Measurements from ENCODE around the gene C1orf21. TPM values are rescaled to one million over a fixed set of nuclear protein-coding genes. Genes with fewer than 3 reads are reported as not detected.
A peak's percentile ranks its signal among the peaks of the same experiment; 100 is the strongest.

C1orf21 gene
- total and polyA plus RNA-seq, 2 donors (not counting 1 experiment from before 2014, with no cell fraction given), result 53.0 to 95.4 TPM

- H3K9ac ChIP-seq (ENCODE audit: insufficient read depth, low read length), result no peak overlapping the region
- no peak overlapping the region for H3K4me3 ChIP-seq (replicated peaks in 1 of 4; ENCODE audit: control extremely low read depth in 1 of 4, insufficient read depth in 1 of 4, low read depth in 3 of 4, low read length in 4 of 4)
- no peak overlapping the region for H3K27ac ChIP-seq (ENCODE audit: insufficient read depth, low read length)
- H3K36me3 ChIP-seq (ENCODE audit: control insufficient read depth, insufficient read depth, low read length), result peaks cover 2% of the 10 kb centered on the region
- no peak overlapping the region for H3K4me2 ChIP-seq (ENCODE audit: extremely low read depth, insufficient read depth, low read length)
- no peaks in the 10 kb centered on the region for H4K20me1 ChIP-seq (ENCODE audit: control insufficient read depth, extremely low read depth, insufficient read depth, low read length)
- TF ChIP-seq CTCF (conservative IDR thresholded peaks at IDR 0.05 in 1 of 2, IDR thresholded peaks at IDR 0.05 in 1 of 2; ENCODE audit: low read depth in 1 of 2, low read length in 2 of 2), result no peak
- TF ChIP-seq EZH2 (IDR thresholded peaks at IDR 0.05; ENCODE audit: low read length, missing control alignments), result no peak
- H3K27me3 ChIP-seq (ENCODE audit: control insufficient read depth, insufficient read depth, low read length), result no peaks in the 10 kb centered on the region
- H3K4me1 ChIP-seq (ENCODE audit: control insufficient read depth, extremely low read depth, insufficient read depth, low read length), result peaks cover 16% of the 10 kb centered on the region
- peaks cover 2% of the 10 kb centered on the region for H3K79me2 ChIP-seq (ENCODE audit: control insufficient read depth, insufficient read depth, low read length)
- no peak overlapping the region for H2AFZ ChIP-seq (ENCODE audit: low read length)
- no peaks in the 10 kb centered on the region for H3K9me3 ChIP-seq (ENCODE audit: control insufficient read depth, insufficient read depth, low read depth, low read length)
- no peak for DNase-seq (ENCODE audit: low read depth in 2 of 2)
Measured at GRCh38 chr1:184479435-184480167, 92.8 kb downstream of the C1orf21 start.

GRCh38 chr1:184480736-184481135 lies 93.9 kb downstream of the C1orf21 start:
- no peak for TF ChIP-seq EZH2 (IDR thresholded peaks at IDR 0.05; ENCODE audit: low read length, missing control alignments)
- no peak for TF ChIP-seq CTCF (conservative IDR thresholded peaks at IDR 0.05 in 1 of 2, IDR thresholded peaks at IDR 0.05 in 1 of 2; ENCODE audit: low read depth in 1 of 2, low read length in 2 of 2)
- Histone ChIP-seq H3K27me3 (ENCODE audit: control insufficient read depth, insufficient read depth, low read length) (no peaks in the 10 kb centered on the region), H3K4me2 (ENCODE audit: extremely low read depth, insufficient read depth, low read length) (no peak overlapping the region), H3K9me3 (ENCODE audit: control insufficient read depth, insufficient read depth, low read depth, low read length) (no peaks in the 10 kb centered on the region), H3K79me2 (ENCODE audit: control insufficient read depth, insufficient read depth, low read length) (peaks cover 3% of the 10 kb centered on the region), H3K36me3 (ENCODE audit: control insufficient read depth, insufficient read depth, low read length) (peaks cover 2% of the 10 kb centered on the region), H3K9ac (ENCODE audit: insufficient read depth, low read length) (no peak overlapping the region), H3K27ac (ENCODE audit: insufficient read depth, low read length) (no peak overlapping the region), H3K4me3 (replicated peaks in 1 of 4; ENCODE audit: control extremely low read depth in 1 of 4, insufficient read depth in 1 of 4, low read depth in 3 of 4, low read length in 4 of 4) (no peak overlapping the region), H3K4me1 (ENCODE audit: control insufficient read depth, extremely low read depth, insufficient read depth, low read length) (peaks cover 24% of the 10 kb centered on the region), H4K20me1 (ENCODE audit: control insufficient read depth, extremely low read depth, insufficient read depth, low read length) (no peaks in the 10 kb centered on the region), H2AFZ (ENCODE audit: low read length) (no peak overlapping the region)
- DNase-seq (ENCODE audit: low read depth in 2 of 2), result no peak

- peak in 1 of 2 donors; percentile 88 for DNase-seq (ENCODE audit: low read depth in 2 of 2)
- Histone ChIP-seq H3K36me3 (ENCODE audit: control insufficient read depth, insufficient read depth, low read length) (peaks cover under 1% of the 10 kb centered on the region), H3K27ac (ENCODE audit: insufficient read depth, low read length) (peak overlapping the region; percentile 44), H2AFZ (ENCODE audit: low read length) (no peak overlapping the region), H3K9ac (ENCODE audit: insufficient read depth, low read length) (no peak overlapping the region), H3K4me3 (replicated peaks in 1 of 4; ENCODE audit: control extremely low read depth in 1 of 4, insufficient read depth in 1 of 4, low read depth in 3 of 4, low read length in 4 of 4) (no peak overlapping the region), H3K4me1 (ENCODE audit: control insufficient read depth, extremely low read depth, insufficient read depth, low read length) (peaks cover 31% of the 10 kb centered on the region), H3K79me2 (ENCODE audit: control insufficient read depth, insufficient read depth, low read length) (peaks cover 15% of the 10 kb centered on the region), H3K27me3 (ENCODE audit: control insufficient read depth, insufficient read depth, low read length) (no peaks in the 10 kb centered on the region), H4K20me1 (ENCODE audit: control insufficient read depth, extremely low read depth, insufficient read depth, low read length) (no peaks in the 10 kb centered on the region), H3K9me3 (ENCODE audit: control insufficient read depth, insufficient read depth, low read depth, low read length) (no peaks in the 10 kb centered on the region), H3K4me2 (ENCODE audit: extremely low read depth, insufficient read depth, low read length) (peak overlapping the region; percentile 23)
- TF ChIP-seq EZH2 (IDR thresholded peaks at IDR 0.05; ENCODE audit: low read length, missing control alignments), result no peak
- TF ChIP-seq CTCF (conservative IDR thresholded peaks at IDR 0.05 in 1 of 2, IDR thresholded peaks at IDR 0.05 in 1 of 2; ENCODE audit: low read depth in 1 of 2, low read length in 2 of 2), result no peak
Measured at GRCh38 chr1:184482136-184482535, 95.3 kb downstream of the C1orf21 start.

All from fibroblast of lung (primary cell).